Natural killer cell (primary cell): Measurements from ENCODE around the gene GPR173. TPM values are rescaled to one million over a fixed set of nuclear protein-coding genes. Genes with fewer than 3 reads are reported as not detected.

Source experiments
- ATAC-seq, 3 donors: fragments of 150-1000 bp in 2 of 3; fragments of 200-7000 bp in 1 of 3; cut with Tn5 transposase; 1 replicate in 1 of 3; 2 replicates in 2 of 3; pipeline ENCODE4 v1.10.0; 2021; ENCODE audit warnings: mild to moderate bottlenecking in 2 of 3, moderate library complexity in 2 of 3
- DNase-seq, 2 donors: peaks; one replicate each; pipeline versions ENCODE4 v3.0.0 to v3.0.0-alpha.2; 2013 to 2021; ENCODE audit warnings: mixed read lengths in 1 of 2
- H3K27ac ChIP-seq: one replicate; pipeline ENCODE4 v1.5.1; 2013; ENCODE audit warnings: mild to moderate bottlenecking, low read length
- H3K27me3 ChIP-seq: one replicate; pipeline ENCODE4 v1.6.1; 2013; ENCODE audit warnings: low read length; ENCODE audit not compliant: control insufficient read depth, insufficient read depth
- H3K36me3 ChIP-seq: one replicate; pipeline ENCODE4 v1.6.1; 2013; ENCODE audit warnings: low read length; ENCODE audit not compliant: control insufficient read depth, insufficient read depth
- H3K4me1 ChIP-seq: one replicate; pipeline ENCODE4 v1.6.1; 2013; ENCODE audit warnings: low read length; ENCODE audit not compliant: control insufficient read depth, insufficient read depth
- H3K4me3 ChIP-seq: one replicate; pipeline ENCODE4 v1.5.1; 2013; ENCODE audit warnings: low read length
- H3K9me3 ChIP-seq: one replicate; pipeline ENCODE4 v1.6.1; 2013; ENCODE audit warnings: low read length; ENCODE audit not compliant: control insufficient read depth, insufficient read depth
- H3K27ac Mint-ChIP-seq, 2 donors: one replicate each; pipeline ENCODE4 v1.8.0; 2022; ENCODE audit warnings: mild to moderate bottlenecking in 2 of 2, mixed read lengths in 2 of 2, moderate library complexity in 1 of 2
- H3K27me3 Mint-ChIP-seq, 2 donors: one replicate each; pipeline ENCODE4 v1.8.0; 2022; ENCODE audit warnings: low read depth in 2 of 2, mixed read lengths in 2 of 2
- H3K36me3 Mint-ChIP-seq: one replicate; pipeline ENCODE4 v1.8.0; 2022; ENCODE audit warnings: mixed read lengths
- H3K4me1 Mint-ChIP-seq, 2 donors: one replicate each; pipeline ENCODE4 v1.8.0; 2022; ENCODE audit warnings: mixed read lengths in 2 of 2
- H3K4me3 Mint-ChIP-seq: one replicate; pipeline ENCODE4 v1.8.0; 2022; ENCODE audit warnings: mild to moderate bottlenecking, moderate library complexity, mixed read lengths
- H3K9me3 Mint-ChIP-seq, 2 donors: one replicate each; pipeline ENCODE4 v1.8.0; 2022; ENCODE audit warnings: mixed read lengths in 2 of 2
- CTCF ChIP-seq: fragments of 200-600 bp; IDR thresholded peaks from one replicate; pipeline ENCODE4 v1.8.0; 2022; ENCODE audit warnings: antibody characterized with exemption
- WGBS: methylation state at CpG from one replicate; pipeline ENCODE4 v1.1.7; 2013; ENCODE audit warnings: missing lambda C conversion rate; ENCODE audit not compliant: insufficient coverage; 5-methylcytosine and 5-hydroxymethylcytosine counted together
- intact Hi-C: fragments of 100-400 bp; cut with micrococcal nuclease; formaldehyde crosslinking; loops from one replicate; pipeline ENCODE4 v1.14.2; 2022
- total RNA-seq, 4 donors: library from RNA; stranded (reverse); fragments of 120-200 nt in 1 of 4; gene quantifications; one replicate each; pipeline versions ENCODE4 v1.2.3 to v1.2.4, GENCODE V29; 2013 to 2022

The GPR173 gene
- total RNA-seq, 3 donors from 2014 or later (not counting 1 experiment from before 2014, with no cell fraction given), result 0.48 TPM; not detected in 2

- Mint-ChIP-seq H3K9me3 (no peaks in the 10 kb centered on the region), H3K27ac (peak overlapping the region; percentile 86 to 95), H3K4me1 (peaks cover 9 to 44% of the 10 kb centered on the region in 2 donors), H3K36me3 (no peaks in the 10 kb centered on the region), H3K4me3 (peak overlapping the region; percentile 95), H3K27me3 (no peaks in the 10 kb centered on the region)
- DNase-seq (peak in 1 of 2 donors; percentile 22), ATAC-seq (no peak)
- 12% methylated on average over 29 of the region's 31 CpGs for WGBS
- Histone ChIP-seq H3K4me3 (peak overlapping the region; percentile 81), H3K27ac (peak overlapping the region; percentile 74), H3K4me1 (peaks cover 19% of the 10 kb centered on the region), H3K9me3 (no peaks in the 10 kb centered on the region), H3K27me3 (no peaks in the 10 kb centered on the region), H3K36me3 (peaks cover 8% of the 10 kb centered on the region)
- no peak for TF ChIP-seq CTCF
- intact Hi-C loops, result loop anchor here (10.0 kb wide), 1 partner anchor 602 kb away; the partner anchor contains the start of gene HUWE1
These were observed 34.4 kb downstream of the GPR173 start for GRCh38 chrX:53082773-53083616.

GRCh38 chrX:53084043-53084570 is 35.5 kb downstream of the GPR173 start:
- Histone ChIP-seq H3K9me3 (no peaks in the 10 kb centered on the region), H3K4me3 (no peak overlapping the region), H3K36me3 (peaks cover 8% of the 10 kb centered on the region), H3K27me3 (no peaks in the 10 kb centered on the region), H3K4me1 (peaks cover 28% of the 10 kb centered on the region), H3K27ac (no peak overlapping the region)
- H3K36me3 Mint-ChIP-seq, result no peaks in the 10 kb centered on the region
- 95% methylated on average over 2 of the region's 4 CpGs for WGBS
- peaks cover 19 to 55% of the 10 kb centered on the region in 2 donors for H3K4me1 Mint-ChIP-seq
- H3K27me3 Mint-ChIP-seq, result no peaks in the 10 kb centered on the region
- ATAC-seq (no peak), DNase-seq (peak in 1 of 2 donors; percentile 39)
- H3K4me3 Mint-ChIP-seq, result no peak overlapping the region
- intact Hi-C loops, result loop anchor here (10.0 kb wide), 1 partner anchor 601 kb away; the partner anchor contains the start of gene HUWE1
- TF ChIP-seq CTCF, result no peak
- no peaks in the 10 kb centered on the region for H3K9me3 Mint-ChIP-seq
- H3K27ac Mint-ChIP-seq, result peak overlapping the region; percentile 81 to 86

GRCh38 chrX:53084863-53085262 is 36.3 kb downstream of the GPR173 start:
- peaks cover 28% of the 10 kb centered on the region for H3K4me1 ChIP-seq
- no peak overlapping the region for H3K27ac ChIP-seq
- no peak for ATAC-seq
- 100% methylated on average over 7 of the region's 9 CpGs for WGBS
- H3K4me3 Mint-ChIP-seq, result peak overlapping the region; percentile 26
- no peaks in the 10 kb centered on the region for H3K9me3 Mint-ChIP-seq
- no peak overlapping the region for H3K4me3 ChIP-seq
- H3K27me3 Mint-ChIP-seq, result no peaks in the 10 kb centered on the region
- no peaks in the 10 kb centered on the region for H3K27me3 ChIP-seq
- no peak for TF ChIP-seq CTCF
- intact Hi-C loops, result loop anchor here (5.0 to 10.0 kb wide), 2 partner anchors 142 to 600 kb away; partner anchors contain the start of genes HUWE1 and KDM5C
- H3K36me3 ChIP-seq, result peaks cover 8% of the 10 kb centered on the region
- peaks cover 19 to 57% of the 10 kb centered on the region in 2 donors for H3K4me1 Mint-ChIP-seq
- peak overlapping the region; percentile 60 to 86 for H3K27ac Mint-ChIP-seq
- DNase-seq, result no peak
- H3K36me3 Mint-ChIP-seq, result no peaks in the 10 kb centered on the region
- H3K9me3 ChIP-seq, result no peaks in the 10 kb centered on the region
